Measurements from ENCODE around the gene JAKMIP1.

JAKMIP1 gene

GRCh38 chr4:6107114-6107791, 93.1 kb downstream of the JAKMIP1 start:
- Histone ChIP-seq H3K9ac (ENCODE audit: low read depth, low read length, poor library complexity, severe bottlenecking) (no peak overlapping the region), H3K27me3 (ENCODE audit: insufficient read depth, low read length, poor library complexity, severe bottlenecking) (no peaks in the 10 kb centered on the region), H3K36me3 (ENCODE audit: insufficient read depth, low read length) (no peaks in the 10 kb centered on the region), H3K4me3 (ENCODE audit: low read length, poor library complexity, severe bottlenecking) (no peak overlapping the region), H3K9me2 (replicated peaks; ENCODE audit: low read depth, low read length) (no peaks in the 10 kb centered on the region), H3K4me2 (ENCODE audit: low read depth, low read length, poor library complexity, severe bottlenecking) (no peak overlapping the region), H3K9me3 (ENCODE audit: insufficient read depth, low read depth, low read length) (no peaks in the 10 kb centered on the region), H4K20me1 (ENCODE audit: insufficient read depth, low read length, poor library complexity, severe bottlenecking) (no peaks in the 10 kb centered on the region), H3K4me1 (ENCODE audit: insufficient read depth, low read length, poor library complexity, severe bottlenecking) (no peaks in the 10 kb centered on the region), H2AFZ (ENCODE audit: low read length) (no peak overlapping the region), H3F3A (ENCODE audit: low read depth) (no peaks in the 10 kb centered on the region), H3K79me2 (ENCODE audit: insufficient read depth, low read length) (no peaks in the 10 kb centered on the region)
- TF ChIP-seq CTCF (conservative IDR thresholded peaks at IDR 0.05; ENCODE audit: low read length) (no peak), EZH2phosphoT487 (IDR thresholded peaks at IDR 0.05; ENCODE audit: borderline replicate concordance) (no peak)

- no peaks in the 10 kb centered on the region for H4K20me1 ChIP-seq (ENCODE audit: insufficient read depth, low read length, poor library complexity, severe bottlenecking)
- no peaks in the 10 kb centered on the region for H3K36me3 ChIP-seq (ENCODE audit: insufficient read depth, low read length)
- no peaks in the 10 kb centered on the region for H3K9me3 ChIP-seq (ENCODE audit: insufficient read depth, low read depth, low read length)
- TF ChIP-seq EZH2phosphoT487 (IDR thresholded peaks at IDR 0.05; ENCODE audit: borderline replicate concordance) (no peak), CTCF (conservative IDR thresholded peaks at IDR 0.05; ENCODE audit: low read length) (no peak)
- H2AFZ ChIP-seq (ENCODE audit: low read length) = no peak overlapping the region
- no peaks in the 10 kb centered on the region for H3K27me3 ChIP-seq (ENCODE audit: insufficient read depth, low read length, poor library complexity, severe bottlenecking)
- H3K4me3 ChIP-seq (ENCODE audit: low read length, poor library complexity, severe bottlenecking) = no peak overlapping the region
- H3K9me2 ChIP-seq (replicated peaks; ENCODE audit: low read depth, low read length) = no peaks in the 10 kb centered on the region
- H3K79me2 ChIP-seq (ENCODE audit: insufficient read depth, low read length) = no peaks in the 10 kb centered on the region
- no peaks in the 10 kb centered on the region for H3K4me1 ChIP-seq (ENCODE audit: insufficient read depth, low read length, poor library complexity, severe bottlenecking)
- no peaks in the 10 kb centered on the region for H3F3A ChIP-seq (ENCODE audit: low read depth)
- no peak overlapping the region for H3K4me2 ChIP-seq (ENCODE audit: low read depth, low read length, poor library complexity, severe bottlenecking)
- no peak overlapping the region for H3K9ac ChIP-seq (ENCODE audit: low read depth, low read length, poor library complexity, severe bottlenecking)
Measured at GRCh38 chr4:6106156-6106555, 94.2 kb downstream of the JAKMIP1 start.

DNA sequence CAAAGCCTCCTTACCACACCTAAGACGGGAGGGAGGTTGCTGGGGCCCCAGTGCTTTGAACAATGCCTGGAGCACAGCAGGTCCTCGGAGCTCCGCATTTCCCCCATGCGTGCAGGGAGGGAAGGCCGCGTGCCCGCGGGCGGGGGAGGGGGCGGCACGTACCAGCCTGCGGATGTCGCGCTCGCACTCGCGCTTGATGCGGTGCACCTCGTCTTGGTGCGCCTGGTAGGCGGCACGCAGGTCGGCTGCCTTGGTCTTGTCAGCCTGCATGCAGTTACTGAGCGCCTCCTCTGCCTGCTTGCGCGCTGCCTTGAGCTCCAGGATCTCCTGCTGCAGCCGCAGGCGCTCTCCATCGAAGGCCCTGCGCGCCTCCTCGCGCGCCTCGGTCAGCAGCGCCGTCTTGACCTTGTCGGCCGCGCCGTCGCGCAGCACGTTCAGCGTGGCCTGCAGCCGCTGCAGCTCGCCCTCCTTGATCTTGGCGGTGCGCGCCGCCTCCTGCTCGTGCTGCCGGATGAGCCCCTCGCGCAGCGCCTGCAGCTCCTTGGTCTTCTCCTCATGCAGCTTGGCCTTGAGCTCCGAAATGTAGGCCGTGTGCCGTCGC, 94.9 kb downstream of the JAKMIP1 start:
- H3K4me2 ChIP-seq (ENCODE audit: low read depth, low read length, poor library complexity, severe bottlenecking) = no peak overlapping the region
- no peaks in the 10 kb centered on the region for H3K36me3 ChIP-seq (ENCODE audit: insufficient read depth, low read length)
- H3K9me2 ChIP-seq (replicated peaks; ENCODE audit: low read depth, low read length) = no peaks in the 10 kb centered on the region
- TF ChIP-seq CTCF (conservative IDR thresholded peaks at IDR 0.05; ENCODE audit: low read length) (no peak), EZH2phosphoT487 (IDR thresholded peaks at IDR 0.05; ENCODE audit: borderline replicate concordance) (no peak)
- no peak overlapping the region for H3K9ac ChIP-seq (ENCODE audit: low read depth, low read length, poor library complexity, severe bottlenecking)
- no peaks in the 10 kb centered on the region for H3F3A ChIP-seq (ENCODE audit: low read depth)
- no peaks in the 10 kb centered on the region for H3K9me3 ChIP-seq (ENCODE audit: insufficient read depth, low read depth, low read length)
- no peak overlapping the region for H2AFZ ChIP-seq (ENCODE audit: low read length)
- no peaks in the 10 kb centered on the region for H4K20me1 ChIP-seq (ENCODE audit: insufficient read depth, low read length, poor library complexity, severe bottlenecking)
- H3K4me3 ChIP-seq (ENCODE audit: low read length, poor library complexity, severe bottlenecking) = no peak overlapping the region
- H3K4me1 ChIP-seq (ENCODE audit: insufficient read depth, low read length, poor library complexity, severe bottlenecking) = no peaks in the 10 kb centered on the region
- no peaks in the 10 kb centered on the region for H3K79me2 ChIP-seq (ENCODE audit: insufficient read depth, low read length)
- no peaks in the 10 kb centered on the region for H3K27me3 ChIP-seq (ENCODE audit: insufficient read depth, low read length, poor library complexity, severe bottlenecking)

Data from Loucy (cell line).